ENCODE measurements around the gene CHCHD10.

GRCh38 chr22:23737696-23738095 is 30.1 kb downstream of the CHCHD10 start:
- no peak for TF ChIP-seq EZH2 (IDR thresholded peaks at IDR 0.05; ENCODE audit: borderline replicate concordance, low read depth, low read length, severe bottlenecking)
- TF ChIP-seq, protein P1, sequence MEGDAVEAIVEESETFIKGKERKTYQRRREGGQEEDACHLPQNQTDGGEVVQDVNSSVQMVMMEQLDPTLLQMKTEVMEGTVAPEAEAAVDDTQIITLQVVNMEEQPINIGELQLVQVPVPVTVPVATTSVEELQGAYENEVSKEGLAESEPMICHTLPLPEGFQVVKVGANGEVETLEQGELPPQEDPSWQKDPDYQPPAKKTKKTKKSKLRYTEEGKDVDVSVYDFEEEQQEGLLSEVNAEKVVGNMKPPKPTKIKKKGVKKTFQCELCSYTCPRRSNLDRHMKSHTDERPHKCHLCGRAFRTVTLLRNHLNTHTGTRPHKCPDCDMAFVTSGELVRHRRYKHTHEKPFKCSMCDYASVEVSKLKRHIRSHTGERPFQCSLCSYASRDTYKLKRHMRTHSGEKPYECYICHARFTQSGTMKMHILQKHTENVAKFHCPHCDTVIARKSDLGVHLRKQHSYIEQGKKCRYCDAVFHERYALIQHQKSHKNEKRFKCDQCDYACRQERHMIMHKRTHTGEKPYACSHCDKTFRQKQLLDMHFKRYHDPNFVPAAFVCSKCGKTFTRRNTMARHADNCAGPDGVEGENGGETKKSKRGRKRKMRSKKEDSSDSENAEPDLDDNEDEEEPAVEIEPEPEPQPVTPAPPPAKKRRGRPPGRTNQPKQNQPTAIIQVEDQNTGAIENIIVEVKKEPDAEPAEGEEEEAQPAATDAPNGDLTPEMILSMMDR (IDR thresholded peaks at IDR 0.05; ENCODE audit: borderline replicate concordance, extremely low read depth, low read length, poor library complexity, severe bottlenecking): no peak
